GM21723 (cell line): Measurements from ENCODE around the gene MRPL39.

Experiments
- ATAC-seq: cut with Tn5 transposase; IDR thresholded peaks from one replicate; pipeline ENCODE4 v1.9.1; 2021; ENCODE audit warnings: mild to moderate bottlenecking, moderate library complexity; ENCODE audit not compliant: unreplicated experiment

MRPL39 gene

GRCh38 chr21:25615880-25616279 lies 8.6 kb upstream of the MRPL39 start:
- no peak for ATAC-seq

- ATAC-seq: no peak
These were observed 7.2 kb upstream of the MRPL39 start for GRCh38 chr21:25614441-25614840.

GRCh38 chr21:25608044-25608737 lies 910 bp upstream of the MRPL39 start:
- ATAC-seq: peak; percentile 84

GRCh38 chr21:25589887-25590286 lies 17.4 kb downstream of the MRPL39 start:
- no peak for ATAC-seq

DNA sequence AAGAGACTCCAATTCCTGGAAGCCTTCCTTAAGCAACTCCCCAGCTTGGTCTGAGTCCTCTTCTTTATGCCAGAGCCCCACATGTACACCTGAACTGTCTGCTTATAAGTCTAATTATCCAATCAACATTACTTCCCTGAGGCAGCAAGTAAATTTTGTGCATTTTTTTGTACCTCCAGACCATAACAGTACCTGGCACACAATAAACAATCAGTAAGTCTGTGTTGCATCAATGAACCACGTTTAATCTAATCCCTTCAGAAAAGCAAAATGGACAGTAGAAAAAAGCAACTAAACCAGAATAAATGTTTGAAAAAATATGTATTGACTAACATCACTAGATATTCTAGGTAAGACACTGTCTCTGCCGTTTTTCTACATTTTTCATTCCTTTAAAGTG lies 20.5 kb downstream of the MRPL39 start:
- no peak for ATAC-seq

DNA sequence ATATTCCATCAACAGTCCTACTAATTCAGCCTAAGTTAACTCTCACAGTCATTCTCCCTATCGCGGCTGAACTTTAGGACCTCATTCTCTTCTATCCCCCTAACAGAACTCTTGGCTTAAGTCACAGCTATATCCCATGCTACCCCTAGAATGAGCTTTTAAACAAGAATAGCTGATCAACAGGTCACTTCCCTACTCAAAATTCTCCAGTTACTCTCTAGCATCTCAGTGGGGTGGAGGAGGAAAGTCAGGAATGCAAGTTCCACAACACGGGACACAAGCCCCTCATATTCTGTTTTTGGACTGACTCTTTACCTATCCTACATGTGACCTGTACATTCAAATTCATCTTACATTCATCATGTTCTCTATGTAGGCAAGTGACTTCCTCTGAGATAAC lies 21.0 kb downstream of the MRPL39 start:
- no peak for ATAC-seq

- no peak for ATAC-seq
These were observed 22.2 kb downstream of the MRPL39 start for GRCh38 chr21:25584833-25585676.

GRCh38 chr21:25583370-25584130 lies 23.7 kb downstream of the MRPL39 start:
- ATAC-seq: no peak

- ATAC-seq: no peak
These were observed 24.4 kb downstream of the MRPL39 start for GRCh38 chr21:25582888-25583287.

DNA sequence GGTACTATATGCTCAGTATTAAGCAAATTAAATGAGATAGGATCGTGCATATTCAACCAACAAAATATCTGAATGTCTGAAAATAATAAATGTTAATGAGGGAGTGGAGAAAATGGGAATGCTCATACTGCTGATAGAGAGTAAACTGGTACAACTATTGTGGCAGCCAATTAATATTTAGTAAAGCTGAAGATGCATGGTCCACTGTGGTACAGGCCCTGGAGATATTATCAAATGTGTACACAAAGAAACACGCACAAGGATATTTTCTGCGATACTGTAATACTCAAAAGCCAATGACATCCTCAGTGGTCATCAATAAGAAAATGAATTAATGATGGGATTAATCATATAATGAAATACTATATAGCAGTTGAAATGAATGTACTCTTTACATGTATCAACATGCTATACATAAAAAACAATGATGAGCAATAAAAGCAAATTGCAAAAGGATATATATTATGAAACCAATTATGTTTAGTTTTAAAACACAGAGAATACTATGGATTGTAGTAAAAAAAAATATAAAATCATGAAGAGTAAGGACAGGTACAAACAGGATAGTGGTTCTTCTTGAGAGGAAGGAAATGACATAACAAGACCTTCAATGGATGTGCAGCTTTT lies 25.0 kb downstream of the MRPL39 start:
- ATAC-seq: no peak

GRCh38 chr21:25581582-25581981 lies 25.7 kb downstream of the MRPL39 start:
- ATAC-seq: no peak

- no peak for ATAC-seq
These were observed 26.4 kb downstream of the MRPL39 start for GRCh38 chr21:25580912-25581260.

- no peak for ATAC-seq
These were observed 27.9 kb downstream of the MRPL39 start for GRCh38 chr21:25579226-25580013.

GRCh38 chr21:25578056-25578961 lies 29.0 kb downstream of the MRPL39 start:
- peak; percentile 36 for ATAC-seq

- ATAC-seq: peak; percentile 10
These were observed 29.7 kb downstream of the MRPL39 start for GRCh38 chr21:25577424-25578055.

- peak; percentile 19 for ATAC-seq
These were observed 33.7 kb downstream of the MRPL39 start for GRCh38 chr21:25573409-25574206.

GRCh38 chr21:25572861-25573310 lies 34.4 kb downstream of the MRPL39 start:
- ATAC-seq: peak; percentile 48

- no peak for ATAC-seq
These were observed 35.6 kb downstream of the MRPL39 start for GRCh38 chr21:25571726-25572121.
